Caco-2 (cell line): ENCODE measurements around the gene FLT3. TPM values are rescaled to one million over a fixed set of nuclear protein-coding genes. Genes with fewer than 3 reads are reported as not detected.

ENCODE experiments used
- BruUV-seq: library from RNA; stranded (reverse); fragments of 400-500 nt; replicated peaks from 2 replicates; lab custom pipeline; 2021; lab: Mats Ljungman, UMichigan
- CTCF ChIA-PET: fragments of 300-600 bp; sonication (Branson Sonifier 250); formaldehyde crosslinking; loops from one replicate; lab custom pipeline; 2022; ENCODE audit warnings: antibody characterized with exemption; lab: Charles Lee
- POLR2A ChIA-PET: fragments of 300-600 bp; sonication (Branson Sonifier 250); formaldehyde crosslinking; loops from one replicate; lab custom pipeline; 2022; ENCODE audit warnings: antibody characterized with exemption; lab: Charles Lee
- DNase-seq, 2 experiments: peaks; one replicate each; pipeline versions ENCODE4 v3.0.0 to v3.0.0-alpha.2; 2020 to 2022
- H3K27me3 ChIP-seq: replicated peaks from 2 replicates; pipeline ENCODE4 v1.6.0; 2011; ENCODE audit warnings: low read length; ENCODE audit not compliant: control insufficient read depth, insufficient read depth
- H3K36me3 ChIP-seq: 2 replicates; pipeline ENCODE4 v1.5.1; 2011; ENCODE audit warnings: low read length; ENCODE audit not compliant: control insufficient read depth, insufficient read depth
- H3K4me1 ChIP-seq: fragments of 250-450 bp; sonication (Bioruptor Pico); 2 replicates; pipeline ENCODE4 v1.5.1; 2020; ENCODE audit warnings: mild to moderate bottlenecking
- H3K4me3 ChIP-seq: 2 replicates; pipeline ENCODE4 v1.5.1; 2011; ENCODE audit warnings: low read depth, mild to moderate bottlenecking, control low read depth, low read length
- H3K9me3 ChIP-seq: fragments of 250-450 bp; sonication (Bioruptor Pico); 2 replicates; pipeline ENCODE4 v1.5.1; 2020; ENCODE audit warnings: mild to moderate bottlenecking, moderate library complexity
- H3K27ac Mint-ChIP-seq: one replicate; pipeline ENCODE4 v1.8.0; 2022; ENCODE audit warnings: mixed read lengths; ENCODE audit not compliant: unreplicated experiment
- H3K27me3 Mint-ChIP-seq: one replicate; pipeline ENCODE4 v1.8.0; 2022; ENCODE audit warnings: mixed read lengths; ENCODE audit not compliant: insufficient read depth, unreplicated experiment
- H3K36me3 Mint-ChIP-seq: one replicate; pipeline ENCODE4 v1.8.0; 2022; ENCODE audit warnings: mild to moderate bottlenecking, mixed read lengths; ENCODE audit not compliant: insufficient read depth, unreplicated experiment
- H3K4me1 Mint-ChIP-seq: one replicate; pipeline ENCODE4 v1.8.0; 2022; ENCODE audit warnings: low read depth, mixed read lengths; ENCODE audit not compliant: unreplicated experiment
- H3K4me3 Mint-ChIP-seq: one replicate; pipeline ENCODE4 v1.8.0; 2022; ENCODE audit warnings: mild to moderate bottlenecking, moderate library complexity, mixed read lengths; ENCODE audit not compliant: unreplicated experiment
- H3K9me3 Mint-ChIP-seq: one replicate; pipeline ENCODE4 v1.8.0; 2022; ENCODE audit warnings: mixed read lengths; ENCODE audit not compliant: unreplicated experiment
- CTCF ChIP-seq, 2 experiments: fragments of 200-600 bp in 1 of 2; IDR thresholded peaks; 1 replicate in 1 of 2; 2 replicates in 1 of 2; pipeline versions ENCODE4 v1.5.1 to v1.8.0; 2011 to 2022; ENCODE audit warnings: antibody characterized with exemption in 1 of 2, control low read depth in 1 of 2, inconsistent platforms in 1 of 2, low read depth in 1 of 2, low read length in 1 of 2, mild to moderate bottlenecking in 1 of 2, moderate library complexity in 1 of 2; ENCODE audit not compliant: insufficient read depth in 1 of 2, severe bottlenecking in 1 of 2, unreplicated experiment in 1 of 2
- intact Hi-C: fragments of 100-400 bp; cut with micrococcal nuclease; formaldehyde crosslinking; loops from one replicate; pipeline ENCODE4 v1.10.0; 2022; ENCODE audit not compliant: unreplicated experiment
- total RNA-seq: library from RNA; stranded (reverse); gene quantifications from 2 replicates; pipeline ENCODE4 v1.2.3, GENCODE V29; 2022

Gene FLT3
- total RNA-seq, 1 experiment from 2014 or later = 0.09 TPM

GRCh38 chr13:28031896-28032288 lies 68.5 kb downstream of the FLT3 start:
- Histone ChIP-seq H3K27me3 (no peaks in the 10 kb centered on the region), H3K4me1 (0 out of 2 replicates have a peak, but pooled peaks cover 8% of the 10 kb centered on the region), H3K4me3 (no peak overlapping the region), H3K9me3 (no peaks in the 10 kb centered on the region), H3K36me3 (no peaks in the 10 kb centered on the region)
- peaks cover 17% of the 10 kb centered on the region for H3K4me1 Mint-ChIP-seq
- no peak for DNase-seq
- no peaks in the 10 kb centered on the region for H3K36me3 Mint-ChIP-seq
- BruUV-seq = no TSS peak
- no peak for TF ChIP-seq CTCF (IDR thresholded peaks at IDR 0.05; ENCODE audit: insufficient read depth in 1 of 2, low read depth in 1 of 2, low read length in 1 of 2, severe bottlenecking in 1 of 2, unreplicated experiment in 1 of 2)
- no peak overlapping the region for H3K27ac Mint-ChIP-seq
- CTCF ChIA-PET = no interaction called here
- POLR2A ChIA-PET = no interaction called here
- H3K9me3 Mint-ChIP-seq = peaks cover 20% of the 10 kb centered on the region
- H3K27me3 Mint-ChIP-seq = no peaks in the 10 kb centered on the region
- intact Hi-C loops = no loop called here
- H3K4me3 Mint-ChIP-seq = no peak overlapping the region

GRCh38 chr13:28031220-28031895 lies 69.0 kb downstream of the FLT3 start:
- intact Hi-C loops = no loop called here
- Mint-ChIP-seq H3K27ac (no peak overlapping the region), H3K27me3 (no peaks in the 10 kb centered on the region), H3K4me1 (peaks cover 17% of the 10 kb centered on the region), H3K4me3 (no peak overlapping the region), H3K9me3 (peaks cover 20% of the 10 kb centered on the region), H3K36me3 (no peaks in the 10 kb centered on the region)
- Histone ChIP-seq H3K4me1 (0 out of 2 replicates have a peak, but pooled peaks cover 8% of the 10 kb centered on the region), H3K9me3 (no peaks in the 10 kb centered on the region), H3K27me3 (no peaks in the 10 kb centered on the region), H3K4me3 (no peak overlapping the region), H3K36me3 (no peaks in the 10 kb centered on the region)
- BruUV-seq = no TSS peak
- TF ChIP-seq CTCF (IDR thresholded peaks at IDR 0.05; ENCODE audit: insufficient read depth in 1 of 2, low read depth in 1 of 2, low read length in 1 of 2, severe bottlenecking in 1 of 2, unreplicated experiment in 1 of 2) = no peak
- ChIA-PET POLR2A (interaction anchor here (0.6 kb wide), 1 partner anchor 116 kb away, joined by 3 read pairs; no protein-coding TSS in a partner anchor), CTCF (no interaction called here)
- DNase-seq = no peak

- Mint-ChIP-seq H3K4me3 (no peak overlapping the region), H3K36me3 (no peaks in the 10 kb centered on the region), H3K4me1 (peaks cover 8% of the 10 kb centered on the region), H3K27me3 (no peaks in the 10 kb centered on the region), H3K9me3 (peaks cover 19% of the 10 kb centered on the region), H3K27ac (no peak overlapping the region)
- Histone ChIP-seq H3K4me1 (peaks cover 17% of the 10 kb centered on the region), H3K4me3 (no peak overlapping the region), H3K27me3 (no peaks in the 10 kb centered on the region), H3K9me3 (no peaks in the 10 kb centered on the region), H3K36me3 (no peaks in the 10 kb centered on the region)
- no peak for DNase-seq
- ChIA-PET POLR2A (no interaction called here), CTCF (no interaction called here)
- no peak for TF ChIP-seq CTCF (IDR thresholded peaks at IDR 0.05; ENCODE audit: insufficient read depth in 1 of 2, low read depth in 1 of 2, low read length in 1 of 2, severe bottlenecking in 1 of 2, unreplicated experiment in 1 of 2)
- intact Hi-C loops = no loop called here
- BruUV-seq = no TSS peak
Observed at GRCh38 chr13:28027607-28028364, 72.6 kb downstream of the FLT3 start.
